ENCODE measurements around the gene TBKBP1. TPM values are rescaled to one million over a fixed set of nuclear protein-coding genes. Genes with fewer than 3 reads are reported as not detected.

Gene TBKBP1
- total RNA-seq, 1 experiment from 2014 or later = 9.0 TPM

- ChIA-PET POLR2A (ENCODE audit: unreplicated experiment) (interaction anchor here (0.6 kb wide), 1 partner anchor 64 kb away, joined by 4 read pairs; no protein-coding TSS in a partner anchor), CTCF (interaction anchor here (0.5 kb wide), 1 partner anchor 11 kb away, joined by 3 read pairs; no protein-coding TSS in a partner anchor)
- H3K4me3 ChIP-seq (ENCODE audit: low read length) = no peak overlapping the region
- DNase-seq (no peak), ATAC-seq (no peak)
- BruUV-seq (replicated peaks) = no TSS peak
- H3K27ac ChIP-seq (ENCODE audit: low read length) = no peak overlapping the region
- intact Hi-C loops (cut with micrococcal nuclease) = no loop called here
- no peak overlapping the region for H3K9ac ChIP-seq (ENCODE audit: low read length)
- H3K27me3 ChIP-seq (ENCODE audit: low read length) = peaks cover 6% of the 10 kb centered on the region; the same call in 1 of the 2 replicates
- no peak overlapping the region for H2AFZ ChIP-seq (ENCODE audit: low read length)
- H3K9me3 ChIP-seq (ENCODE audit: low read length) = no peaks in the 10 kb centered on the region
- no peaks in the 10 kb centered on the region for H3K4me1 ChIP-seq (ENCODE audit: insufficient read depth, low read length)
- H3F3A ChIP-seq (ENCODE audit: low read length, unreplicated experiment) = no peaks in the 10 kb centered on the region
- H3K79me2 ChIP-seq (ENCODE audit: low read length) = no peaks in the 10 kb centered on the region
- no peaks in the 10 kb centered on the region for H3K36me3 ChIP-seq (ENCODE audit: low read depth, low read length)
- TF ChIP-seq EZH2phosphoT487 (IDR thresholded peaks at IDR 0.05; ENCODE audit: borderline replicate concordance, low read length) (no peak), CTCF (conservative IDR thresholded peaks at IDR 0.05; ENCODE audit: low read depth, low read length) (no peak), EZH2 (IDR thresholded peaks at IDR 0.05; ENCODE audit: low read length, unreplicated experiment) (no peak)
- no peak overlapping the region for H3K4me2 ChIP-seq (ENCODE audit: low read length)
- H4K20me1 ChIP-seq (ENCODE audit: low read length) = no peaks in the 10 kb centered on the region
- no peaks in the 10 kb centered on the region for H3K9me2 ChIP-seq (replicated peaks; ENCODE audit: low read length)
Measured at GRCh38 chr17:47708312-47708863, 14.4 kb downstream of the TBKBP1 start.

GRCh38 chr17:47708864-47709541 is 15.0 kb downstream of the TBKBP1 start:
- no peaks in the 10 kb centered on the region for H3K4me1 ChIP-seq (ENCODE audit: insufficient read depth, low read length)
- H3K9me3 ChIP-seq (ENCODE audit: low read length) = no peaks in the 10 kb centered on the region
- H3F3A ChIP-seq (ENCODE audit: low read length, unreplicated experiment) = no peaks in the 10 kb centered on the region
- CTCF ChIA-PET = interaction anchor here (0.5 kb wide), 1 partner anchor 11 kb away, joined by 3 read pairs; no protein-coding TSS in a partner anchor
- no peaks in the 10 kb centered on the region for H4K20me1 ChIP-seq (ENCODE audit: low read length)
- ATAC-seq = peak; percentile 72
- no peaks in the 10 kb centered on the region for H3K36me3 ChIP-seq (ENCODE audit: low read depth, low read length)
- no peak overlapping the region for H2AFZ ChIP-seq (ENCODE audit: low read length)
- no peak overlapping the region for H3K27ac ChIP-seq (ENCODE audit: low read length)
- BruUV-seq (replicated peaks) = no TSS peak
- TF ChIP-seq CTCF (conservative IDR thresholded peaks at IDR 0.05; ENCODE audit: low read depth, low read length) = no peak
- TF ChIP-seq EZH2 (IDR thresholded peaks at IDR 0.05; ENCODE audit: low read length, unreplicated experiment) = no peak
- no peak for TF ChIP-seq EZH2phosphoT487 (IDR thresholded peaks at IDR 0.05; ENCODE audit: borderline replicate concordance, low read length)
- POLR2A ChIA-PET (ENCODE audit: unreplicated experiment) = no interaction called here
- H3K4me3 ChIP-seq (ENCODE audit: low read length) = no peak overlapping the region
- DNase-seq = peak; percentile 53
- H3K9me2 ChIP-seq (replicated peaks; ENCODE audit: low read length) = no peaks in the 10 kb centered on the region
- peak overlapping the region; percentile 18; the same call in 1 of the 2 replicates for H3K4me2 ChIP-seq (ENCODE audit: low read length)
- H3K27me3 ChIP-seq (ENCODE audit: low read length) = peaks cover 10% of the 10 kb centered on the region; the same call in 1 of the 2 replicates
- no peak overlapping the region for H3K9ac ChIP-seq (ENCODE audit: low read length)
- intact Hi-C loops (cut with micrococcal nuclease) = no loop called here
- no peaks in the 10 kb centered on the region for H3K79me2 ChIP-seq (ENCODE audit: low read length)

- no peaks in the 10 kb centered on the region for H3K9me2 ChIP-seq (replicated peaks; ENCODE audit: low read length)
- no peak overlapping the region for H3K27ac ChIP-seq (ENCODE audit: low read length)
- ChIA-PET POLR2A (ENCODE audit: unreplicated experiment) (no interaction called here), CTCF (no interaction called here)
- no peak overlapping the region for H3K9ac ChIP-seq (ENCODE audit: low read length)
- TF ChIP-seq EZH2 (IDR thresholded peaks at IDR 0.05; ENCODE audit: low read length, unreplicated experiment) (no peak), EZH2phosphoT487 (IDR thresholded peaks at IDR 0.05; ENCODE audit: borderline replicate concordance, low read length) (no peak), CTCF (conservative IDR thresholded peaks at IDR 0.05; ENCODE audit: low read depth, low read length) (no peak)
- intact Hi-C loops (cut with micrococcal nuclease) = no loop called here
- H3K4me3 ChIP-seq (ENCODE audit: low read length) = no peak overlapping the region
- no peaks in the 10 kb centered on the region for H3K79me2 ChIP-seq (ENCODE audit: low read length)
- no peak for ATAC-seq
- H3K4me1 ChIP-seq (ENCODE audit: insufficient read depth, low read length) = no peaks in the 10 kb centered on the region
- H3K27me3 ChIP-seq (ENCODE audit: low read length) = peaks cover 10% of the 10 kb centered on the region; the same call in 1 of the 2 replicates
- no peak for DNase-seq
- BruUV-seq (replicated peaks) = no TSS peak
- H3K9me3 ChIP-seq (ENCODE audit: low read length) = no peaks in the 10 kb centered on the region
- H2AFZ ChIP-seq (ENCODE audit: low read length) = no peak overlapping the region
- H3K4me2 ChIP-seq (ENCODE audit: low read length) = no peak overlapping the region
- H3K36me3 ChIP-seq (ENCODE audit: low read depth, low read length) = no peaks in the 10 kb centered on the region
- no peaks in the 10 kb centered on the region for H3F3A ChIP-seq (ENCODE audit: low read length, unreplicated experiment)
- no peaks in the 10 kb centered on the region for H4K20me1 ChIP-seq (ENCODE audit: low read length)
Measured at GRCh38 chr17:47709594-47709993, 15.6 kb downstream of the TBKBP1 start.

Measured in PC-3 (cell line).